IPS-18a (cell line): ENCODE results near the gene SIN3B.

Experiments used
- H3K27ac ChIP-seq: one replicate; pipeline ENCODE4 v1.5.1; 2013; ENCODE audit warnings: low read length
- H3K27me3 ChIP-seq: one replicate; pipeline ENCODE4 v1.6.1; 2013; ENCODE audit warnings: mild to moderate bottlenecking, low read length; ENCODE audit not compliant: control insufficient read depth, insufficient read depth
- H3K36me3 ChIP-seq: one replicate; pipeline ENCODE4 v1.6.1; 2013; ENCODE audit warnings: low read depth, low read length; ENCODE audit not compliant: control insufficient read depth
- H3K4me1 ChIP-seq: one replicate; pipeline ENCODE4 v1.6.1; 2013; ENCODE audit warnings: low read depth, low read length; ENCODE audit not compliant: control insufficient read depth
- H3K4me3 ChIP-seq: one replicate; pipeline ENCODE4 v1.5.1; 2013; ENCODE audit warnings: low read length
- H3K9ac ChIP-seq: one replicate; pipeline ENCODE4 v1.6.1; 2013; ENCODE audit warnings: mild to moderate bottlenecking, low read length, moderate library complexity
- H3K9me3 ChIP-seq: one replicate; pipeline ENCODE4 v1.6.1; 2013; ENCODE audit warnings: low read depth, low read length; ENCODE audit not compliant: control insufficient read depth

The SIN3B gene

GRCh38 chr19:16883522-16883921 lies 54.3 kb downstream of the SIN3B start:
- Histone ChIP-seq H3K4me3 (no peak overlapping the region), H3K36me3 (peaks cover 11% of the 10 kb centered on the region), H3K4me1 (no peaks in the 10 kb centered on the region), H3K27ac (no peak overlapping the region), H3K9ac (no peak overlapping the region), H3K9me3 (peaks cover 4% of the 10 kb centered on the region), H3K27me3 (no peaks in the 10 kb centered on the region)

GRCh38 chr19:16885166-16885565 lies 56.0 kb downstream of the SIN3B start:
- Histone ChIP-seq H3K4me3 (no peak overlapping the region), H3K36me3 (no peaks in the 10 kb centered on the region), H3K9ac (no peak overlapping the region), H3K4me1 (no peaks in the 10 kb centered on the region), H3K9me3 (peaks cover 4% of the 10 kb centered on the region), H3K27ac (no peak overlapping the region), H3K27me3 (no peaks in the 10 kb centered on the region)

- Histone ChIP-seq H3K9ac (no peak overlapping the region), H3K9me3 (peaks cover 4% of the 10 kb centered on the region), H3K4me3 (no peak overlapping the region), H3K27ac (no peak overlapping the region), H3K4me1 (no peaks in the 10 kb centered on the region), H3K27me3 (no peaks in the 10 kb centered on the region), H3K36me3 (no peaks in the 10 kb centered on the region)
Measured at GRCh38 chr19:16886305-16886880, 57.2 kb downstream of the SIN3B start.

GRCh38 chr19:16887353-16888265 lies 58.4 kb downstream of the SIN3B start:
- H3K9ac ChIP-seq = no peak overlapping the region
- no peaks in the 10 kb centered on the region for H3K27me3 ChIP-seq
- no peaks in the 10 kb centered on the region for H3K4me1 ChIP-seq
- no peaks in the 10 kb centered on the region for H3K36me3 ChIP-seq
- H3K27ac ChIP-seq = no peak overlapping the region
- H3K4me3 ChIP-seq = no peak overlapping the region
- H3K9me3 ChIP-seq = no peaks in the 10 kb centered on the region

GRCh38 chr19:16888629-16889365 lies 59.6 kb downstream of the SIN3B start, which contains the start of gene F2RL3:
Gene F2RL3 (plus strand): TSS chr19:16888999. CDS start chr19:16889190, 191 bp downstream.
- no peaks in the 10 kb centered on the region for H3K36me3 ChIP-seq
- no peak within 1 kb of the TSS for H3K4me3 ChIP-seq
- H3K9ac ChIP-seq = no peak within 1 kb of the TSS
- no peaks in the 10 kb centered on the region for H3K27me3 ChIP-seq
- H3K27ac ChIP-seq = no peak within 1 kb of the TSS
- no peaks in the 10 kb centered on the region for H3K4me1 ChIP-seq
- no peaks in the 10 kb centered on the region for H3K9me3 ChIP-seq

- H3K9me3 ChIP-seq = no peaks in the 10 kb centered on the region
- no peaks in the 10 kb centered on the region for H3K4me1 ChIP-seq
- H3K27me3 ChIP-seq = no peaks in the 10 kb centered on the region
- no peaks in the 10 kb centered on the region for H3K36me3 ChIP-seq
- H3K9ac ChIP-seq = no peak overlapping the region
- no peak overlapping the region for H3K27ac ChIP-seq
- no peak overlapping the region for H3K4me3 ChIP-seq
Measured at GRCh38 chr19:16889366-16889882, 60.2 kb downstream of the SIN3B start.

- no peaks in the 10 kb centered on the region for H3K27me3 ChIP-seq
- H3K27ac ChIP-seq = no peak overlapping the region
- H3K36me3 ChIP-seq = no peaks in the 10 kb centered on the region
- H3K9me3 ChIP-seq = no peaks in the 10 kb centered on the region
- H3K4me1 ChIP-seq = no peaks in the 10 kb centered on the region
- no peak overlapping the region for H3K4me3 ChIP-seq
- no peak overlapping the region for H3K9ac ChIP-seq
Measured at GRCh38 chr19:16889883-16890460, 60.8 kb downstream of the SIN3B start.

- no peaks in the 10 kb centered on the region for H3K4me1 ChIP-seq
- peaks cover 4% of the 10 kb centered on the region for H3K27me3 ChIP-seq
- H3K9ac ChIP-seq = no peak overlapping the region
- no peaks in the 10 kb centered on the region for H3K36me3 ChIP-seq
- H3K27ac ChIP-seq = no peak overlapping the region
- H3K4me3 ChIP-seq = no peak overlapping the region
- no peaks in the 10 kb centered on the region for H3K9me3 ChIP-seq
Measured at GRCh38 chr19:16890461-16891184, 61.4 kb downstream of the SIN3B start.

- Histone ChIP-seq H3K9ac (no peak overlapping the region), H3K4me3 (no peak overlapping the region), H3K27ac (no peak overlapping the region), H3K36me3 (no peaks in the 10 kb centered on the region), H3K4me1 (no peaks in the 10 kb centered on the region), H3K27me3 (peaks cover 13% of the 10 kb centered on the region), H3K9me3 (no peaks in the 10 kb centered on the region)
Measured at GRCh38 chr19:16891696-16892382, 62.6 kb downstream of the SIN3B start.

GRCh38 chr19:16892436-16892835 lies 63.2 kb downstream of the SIN3B start:
- H3K9me3 ChIP-seq = no peaks in the 10 kb centered on the region
- no peaks in the 10 kb centered on the region for H3K36me3 ChIP-seq
- H3K27ac ChIP-seq = no peak overlapping the region
- no peak overlapping the region for H3K4me3 ChIP-seq
- no peak overlapping the region for H3K9ac ChIP-seq
- H3K4me1 ChIP-seq = no peaks in the 10 kb centered on the region
- H3K27me3 ChIP-seq = peaks cover 13% of the 10 kb centered on the region
